GM23338 (cell line): Measurements from ENCODE around the gene MAGEA1. TPM values are rescaled to one million over a fixed set of nuclear protein-coding genes. Genes with fewer than 3 reads are reported as not detected.

Source experiments
- ATAC-seq: fragments of 200-7000 bp; cut with Tn5 transposase; 3 replicates; pipeline ENCODE4 v1.9.1; 2020
- DNase-seq: peaks from one replicate; pipeline ENCODE4 v3.0.0-alpha.2; 2015; ENCODE audit warnings: low spot score
- H2AFZ ChIP-seq: fragments of 200-600 bp; sonication (generic); 2 replicates; pipeline ENCODE4 v1.8.0; 2016; ENCODE audit warnings: antibody characterized with exemption, mild to moderate bottlenecking, moderate library complexity
- H3F3A ChIP-seq: fragments of 200-600 bp; sonication (generic); replicated peaks from 2 replicates; pipeline ENCODE4 v1.8.0; 2017; ENCODE audit warnings: antibody characterized with exemption, mixed run types, low read depth
- H3K27ac ChIP-seq: fragments of 200-600 bp; sonication (generic); 2 replicates; pipeline ENCODE4 v1.6.1; 2016; ENCODE audit warnings: low read depth
- H3K27me3 ChIP-seq: fragments of 200-600 bp; sonication (generic); 2 replicates; pipeline ENCODE4 v1.8.0; 2016; ENCODE audit warnings: mild to moderate bottlenecking, mixed run types, moderate library complexity; ENCODE audit not compliant: insufficient read depth
- H3K36me3 ChIP-seq: fragments of 200-600 bp; sonication (generic); 2 replicates; pipeline ENCODE4 v1.8.0; 2016; ENCODE audit warnings: mild to moderate bottlenecking; ENCODE audit not compliant: insufficient read depth
- H3K4me1 ChIP-seq: fragments of 200-600 bp; sonication (generic); 2 replicates; pipeline ENCODE4 v1.8.0; 2016; ENCODE audit warnings: mild to moderate bottlenecking, moderate library complexity; ENCODE audit not compliant: insufficient read depth
- H3K4me2 ChIP-seq: fragments of 200-600 bp; sonication (generic); 2 replicates; pipeline ENCODE4 v1.7.1; 2017; ENCODE audit warnings: mixed run types
- H3K4me3 ChIP-seq: fragments of 200-600 bp; sonication (generic); 2 replicates; pipeline ENCODE4 v1.6.1; 2016; ENCODE audit warnings: mixed run types
- H3K79me2 ChIP-seq: fragments of 200-600 bp; sonication (generic); replicated peaks from 2 replicates; pipeline ENCODE4 v1.8.0; 2017; ENCODE audit warnings: mild to moderate bottlenecking; ENCODE audit not compliant: insufficient read depth
- H3K9me2 ChIP-seq: fragments of 200-600 bp; sonication (generic); 2 replicates; pipeline ENCODE4 v1.8.0; 2017; ENCODE audit not compliant: insufficient read depth
- H4K20me1 ChIP-seq: fragments of 200-600 bp; sonication (generic); replicated peaks from 2 replicates; pipeline ENCODE4 v1.8.0; 2017; ENCODE audit warnings: mild to moderate bottlenecking; ENCODE audit not compliant: insufficient read depth
- H3K27ac Mint-ChIP-seq: 2 replicates; pipeline ENCODE4 v1.8.0; 2020; ENCODE audit warnings: inconsistent platforms, mild to moderate bottlenecking, moderate library complexity, mixed read lengths
- H3K27me3 Mint-ChIP-seq: 3 replicates; pipeline ENCODE4 v1.8.0; 2022; ENCODE audit warnings: low read depth, mild to moderate bottlenecking, moderate library complexity, mixed read lengths, inconsistent platforms; ENCODE audit not compliant: insufficient read depth, poor library complexity
- H3K36me3 Mint-ChIP-seq: 3 replicates; pipeline ENCODE4 v1.8.0; 2021; ENCODE audit warnings: low read depth, mild to moderate bottlenecking, inconsistent platforms, moderate library complexity, mixed read lengths
- H3K4me1 Mint-ChIP-seq: 3 replicates; pipeline ENCODE4 v1.8.0; 2020; ENCODE audit warnings: mild to moderate bottlenecking, inconsistent platforms, mixed read lengths
- H3K4me3 Mint-ChIP-seq: 3 replicates; pipeline ENCODE4 v1.8.0; 2021; ENCODE audit warnings: moderate library complexity, mild to moderate bottlenecking, inconsistent platforms, mixed read lengths
- H3K9me3 Mint-ChIP-seq: 3 replicates; pipeline ENCODE4 v1.8.0; 2020; ENCODE audit warnings: moderate library complexity, mild to moderate bottlenecking, inconsistent platforms, mixed read lengths
- EZH2phosphoT487 ChIP-seq: fragments of 200-600 bp; sonication (generic); IDR thresholded peaks from one replicate; pipeline ENCODE4 v1.8.1; 2018; ENCODE audit warnings: antibody characterized with exemption; ENCODE audit not compliant: unreplicated experiment
- JUNB ChIP-seq: IDR thresholded peaks from one replicate; pipeline ENCODE4 v1.6.1; 2016; ENCODE audit warnings: antibody characterized with exemption; ENCODE audit not compliant: unreplicated experiment
- NANOG ChIP-seq: IDR thresholded peaks from 2 replicates; pipeline ENCODE4 v1.6.1; 2016; ENCODE audit warnings: antibody characterized with exemption, borderline replicate concordance
- POLR2AphosphoS5 ChIP-seq: IDR thresholded peaks from 2 replicates; pipeline ENCODE4 v1.6.1; 2016; ENCODE audit warnings: antibody characterized with exemption, low read depth
- ZNF114 ChIP-seq: fragments of 250-450 bp; sonication (Bioruptor Pico); IDR thresholded peaks from 2 replicates; pipeline ENCODE4 v1.5.0; 2020; ENCODE audit warnings: mild to moderate bottlenecking, moderate library complexity
- ZNF331 ChIP-seq: fragments of 250-450 bp; sonication (Bioruptor Pico); IDR thresholded peaks from 2 replicates; pipeline ENCODE4 v1.5.0; 2020; ENCODE audit warnings: low read depth, mild to moderate bottlenecking, moderate library complexity
- polyA plus RNA-seq: library from polyadenylated mRNA; unstranded; fragments of >200 nt; fragmentation: Nextera tagmentation; extraction: Ambion mirVana; gene quantifications from 2 replicates; pipeline ENCODE4 v1.2.1, GENCODE V29; 2016
- total RNA-seq: library from RNA; depleted of rRNA; stranded (reverse); fragments of >200 nt; shearing (Covaris generic); gene quantifications from 2 replicates; pipeline ENCODE4 v1.2.3, GENCODE V29; 2014
- TF ChIP-seq, protein P1 (sequence below): IDR thresholded peaks from one replicate; pipeline ENCODE4 v1.6.1; 2018; ENCODE audit warnings: antibody characterized with exemption; ENCODE audit not compliant: unreplicated experiment
- TF ChIP-seq, protein P2 (sequence below): IDR thresholded peaks from 2 replicates; pipeline ENCODE4 v1.6.1; 2016; ENCODE audit warnings: antibody characterized with exemption
- TF ChIP-seq, protein P3 (sequence below), 2 experiments: fragments of 200-600 bp in 1 of 2; sonication (generic) in 1 of 2; conservative IDR thresholded peaks; 2 replicates each; pipeline versions ENCODE4 v1.5.1 to v1.6.1; 2016 to 2017; ENCODE audit warnings: antibody characterized with exemption in 2 of 2, low read depth in 2 of 2, mild to moderate bottlenecking in 2 of 2, moderate library complexity in 1 of 2

MAGEA1 gene
- total and polyA plus RNA-seq, 2 experiments from 2014 or later, result not detected

DNA sequence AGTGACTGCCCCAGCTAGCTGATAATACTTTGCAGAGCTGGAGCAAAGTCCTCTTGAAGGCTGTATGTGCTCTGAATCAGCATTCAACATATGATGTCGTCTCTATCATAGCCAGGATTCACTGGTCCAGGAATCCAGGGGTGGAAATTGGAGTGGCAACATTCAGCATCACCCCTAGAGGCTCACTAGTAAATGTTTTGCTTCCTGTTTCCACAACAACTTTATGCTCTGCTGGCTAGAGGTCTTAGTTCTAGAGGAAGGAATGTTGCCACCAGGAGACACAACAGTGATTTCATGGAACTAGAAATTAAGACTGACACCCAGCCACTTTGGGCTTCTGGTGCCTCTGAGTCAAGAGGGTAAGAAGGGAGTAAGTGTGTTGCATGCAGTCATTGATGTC lies 11.3 kb downstream of the MAGEA1 start:
- Histone ChIP-seq H3K27ac (no peak overlapping the region), H3F3A (no peaks in the 10 kb centered on the region), H3K9me2 (no peaks in the 10 kb centered on the region), H3K4me3 (no peak overlapping the region), H3K36me3 (no peaks in the 10 kb centered on the region), H3K4me2 (no peak overlapping the region), H2AFZ (no peak overlapping the region), H3K4me1 (no peaks in the 10 kb centered on the region), H4K20me1 (no peaks in the 10 kb centered on the region), H3K79me2 (no peaks in the 10 kb centered on the region), H3K27me3 (no peaks in the 10 kb centered on the region)
- no peaks in the 10 kb centered on the region; the same call in 2 of the 3 replicates for H3K36me3 Mint-ChIP-seq
- no peaks in the 10 kb centered on the region; the same call in 2 of the 3 replicates for H3K9me3 Mint-ChIP-seq
- no peak overlapping the region for H3K4me3 Mint-ChIP-seq
- H3K27me3 Mint-ChIP-seq, result no peaks in the 10 kb centered on the region
- DNase-seq, result peak; percentile 11
- no peak for TF ChIP-seq ZNF331 (CRISPR knock-in tag)
- ATAC-seq, result no peak
- H3K27ac Mint-ChIP-seq, result no peak overlapping the region
- peaks cover 3% of the 10 kb centered on the region; the same call in 1 of the 3 replicates for H3K4me1 Mint-ChIP-seq

DNA sequence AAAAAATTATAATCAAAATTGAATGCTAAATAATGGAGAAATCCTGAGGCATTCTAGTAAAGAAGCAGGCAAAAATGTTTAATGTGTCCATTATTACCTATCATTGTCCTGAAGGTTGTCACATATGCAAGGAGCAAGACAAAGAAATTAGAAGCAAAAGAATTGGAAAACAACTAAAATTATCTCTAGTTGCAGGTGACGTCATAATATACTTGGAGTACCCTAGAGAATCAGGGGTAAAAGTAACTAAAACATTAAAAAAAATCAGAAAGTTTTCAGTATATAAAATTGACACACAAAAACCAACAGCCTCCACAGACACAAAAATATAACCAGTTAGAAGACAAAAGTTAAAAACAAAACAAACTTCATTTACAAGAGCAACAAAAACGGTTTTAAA lies 21.4 kb downstream of the MAGEA1 start:
- H3K9me3 Mint-ChIP-seq, result no peaks in the 10 kb centered on the region; the same call in 1 of the 3 replicates
- ATAC-seq (no peak), DNase-seq (no peak)
- peaks cover 1% of the 10 kb centered on the region for H3K27me3 Mint-ChIP-seq
- Histone ChIP-seq H3K79me2 (no peaks in the 10 kb centered on the region), H4K20me1 (no peaks in the 10 kb centered on the region), H2AFZ (no peak overlapping the region), H3K36me3 (no peaks in the 10 kb centered on the region), H3K4me3 (no peak overlapping the region), H3K4me1 (no peaks in the 10 kb centered on the region), H3K4me2 (no peak overlapping the region), H3K27me3 (no peaks in the 10 kb centered on the region), H3K9me2 (no peaks in the 10 kb centered on the region), H3F3A (no peaks in the 10 kb centered on the region), H3K27ac (no peak overlapping the region)
- TF ChIP-seq, protein P1, sequence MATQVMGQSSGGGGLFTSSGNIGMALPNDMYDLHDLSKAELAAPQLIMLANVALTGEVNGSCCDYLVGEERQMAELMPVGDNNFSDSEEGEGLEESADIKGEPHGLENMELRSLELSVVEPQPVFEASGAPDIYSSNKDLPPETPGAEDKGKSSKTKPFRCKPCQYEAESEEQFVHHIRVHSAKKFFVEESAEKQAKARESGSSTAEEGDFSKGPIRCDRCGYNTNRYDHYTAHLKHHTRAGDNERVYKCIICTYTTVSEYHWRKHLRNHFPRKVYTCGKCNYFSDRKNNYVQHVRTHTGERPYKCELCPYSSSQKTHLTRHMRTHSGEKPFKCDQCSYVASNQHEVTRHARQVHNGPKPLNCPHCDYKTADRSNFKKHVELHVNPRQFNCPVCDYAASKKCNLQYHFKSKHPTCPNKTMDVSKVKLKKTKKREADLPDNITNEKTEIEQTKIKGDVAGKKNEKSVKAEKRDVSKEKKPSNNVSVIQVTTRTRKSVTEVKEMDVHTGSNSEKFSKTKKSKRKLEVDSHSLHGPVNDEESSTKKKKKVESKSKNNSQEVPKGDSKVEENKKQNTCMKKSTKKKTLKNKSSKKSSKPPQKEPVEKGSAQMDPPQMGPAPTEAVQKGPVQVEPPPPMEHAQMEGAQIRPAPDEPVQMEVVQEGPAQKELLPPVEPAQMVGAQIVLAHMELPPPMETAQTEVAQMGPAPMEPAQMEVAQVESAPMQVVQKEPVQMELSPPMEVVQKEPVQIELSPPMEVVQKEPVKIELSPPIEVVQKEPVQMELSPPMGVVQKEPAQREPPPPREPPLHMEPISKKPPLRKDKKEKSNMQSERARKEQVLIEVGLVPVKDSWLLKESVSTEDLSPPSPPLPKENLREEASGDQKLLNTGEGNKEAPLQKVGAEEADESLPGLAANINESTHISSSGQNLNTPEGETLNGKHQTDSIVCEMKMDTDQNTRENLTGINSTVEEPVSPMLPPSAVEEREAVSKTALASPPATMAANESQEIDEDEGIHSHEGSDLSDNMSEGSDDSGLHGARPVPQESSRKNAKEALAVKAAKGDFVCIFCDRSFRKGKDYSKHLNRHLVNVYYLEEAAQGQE, result no peak
- H3K4me3 Mint-ChIP-seq, result no peak overlapping the region
- H3K36me3 Mint-ChIP-seq, result no peaks in the 10 kb centered on the region
- H3K27ac Mint-ChIP-seq, result no peak overlapping the region
- no peaks in the 10 kb centered on the region for H3K4me1 Mint-ChIP-seq

DNA sequence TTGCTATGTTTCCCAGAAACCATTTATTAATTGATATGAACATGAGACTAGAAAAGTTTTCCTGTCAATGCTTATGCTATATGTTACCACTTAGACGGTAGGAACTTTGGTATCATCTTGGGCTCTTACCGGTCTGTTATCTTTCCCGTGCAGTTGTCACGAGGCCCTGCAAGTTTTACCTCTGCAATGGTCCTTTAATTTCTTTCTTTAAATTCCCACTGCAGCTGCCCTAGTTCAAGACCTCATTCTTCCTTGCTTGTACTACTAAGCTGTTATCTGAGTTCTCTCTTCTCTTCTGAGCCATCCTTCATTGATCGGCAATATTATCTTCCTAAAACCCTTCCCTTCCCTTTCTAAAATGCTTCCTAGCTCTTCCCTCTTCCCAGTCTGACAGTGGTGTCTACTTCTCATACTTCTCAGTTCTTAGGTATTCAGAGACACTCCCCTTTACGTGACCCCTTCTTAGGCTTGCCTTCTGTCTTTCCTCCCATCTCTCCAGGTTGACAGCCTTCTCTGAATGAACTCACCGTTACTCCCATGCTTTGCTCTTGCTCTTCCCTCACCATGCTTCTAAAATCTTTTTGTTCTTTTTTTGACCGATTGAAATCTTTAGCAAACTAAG lies 27.5 kb downstream of the MAGEA1 start:
- no peaks in the 10 kb centered on the region for H3K4me1 ChIP-seq
- no peaks in the 10 kb centered on the region for H3K27me3 ChIP-seq
- H3K9me2 ChIP-seq, result no peaks in the 10 kb centered on the region
- no peak overlapping the region for H2AFZ ChIP-seq
- Mint-ChIP-seq H3K4me1 (no peaks in the 10 kb centered on the region), H3K9me3 (peaks cover 5% of the 10 kb centered on the region), H3K4me3 (no peak overlapping the region), H3K27ac (no peak overlapping the region), H3K27me3 (peaks cover 5% of the 10 kb centered on the region), H3K36me3 (no peaks in the 10 kb centered on the region)
- H3K27ac ChIP-seq, result no peak overlapping the region
- DNase-seq (no peak), ATAC-seq (no peak)
- TF ChIP-seq ZNF114 (CRISPR knock-in tag) (no peak), ZNF331 (CRISPR knock-in tag) (no peak), EZH2phosphoT487 (no peak), NANOG (no peak), POLR2AphosphoS5 (no peak), JUNB (no peak)
- TF ChIP-seq, protein P2, sequence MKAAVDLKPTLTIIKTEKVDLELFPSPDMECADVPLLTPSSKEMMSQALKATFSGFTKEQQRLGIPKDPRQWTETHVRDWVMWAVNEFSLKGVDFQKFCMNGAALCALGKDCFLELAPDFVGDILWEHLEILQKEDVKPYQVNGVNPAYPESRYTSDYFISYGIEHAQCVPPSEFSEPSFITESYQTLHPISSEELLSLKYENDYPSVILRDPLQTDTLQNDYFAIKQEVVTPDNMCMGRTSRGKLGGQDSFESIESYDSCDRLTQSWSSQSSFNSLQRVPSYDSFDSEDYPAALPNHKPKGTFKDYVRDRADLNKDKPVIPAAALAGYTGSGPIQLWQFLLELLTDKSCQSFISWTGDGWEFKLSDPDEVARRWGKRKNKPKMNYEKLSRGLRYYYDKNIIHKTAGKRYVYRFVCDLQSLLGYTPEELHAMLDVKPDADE, result no peak
- TF ChIP-seq, protein P3, sequence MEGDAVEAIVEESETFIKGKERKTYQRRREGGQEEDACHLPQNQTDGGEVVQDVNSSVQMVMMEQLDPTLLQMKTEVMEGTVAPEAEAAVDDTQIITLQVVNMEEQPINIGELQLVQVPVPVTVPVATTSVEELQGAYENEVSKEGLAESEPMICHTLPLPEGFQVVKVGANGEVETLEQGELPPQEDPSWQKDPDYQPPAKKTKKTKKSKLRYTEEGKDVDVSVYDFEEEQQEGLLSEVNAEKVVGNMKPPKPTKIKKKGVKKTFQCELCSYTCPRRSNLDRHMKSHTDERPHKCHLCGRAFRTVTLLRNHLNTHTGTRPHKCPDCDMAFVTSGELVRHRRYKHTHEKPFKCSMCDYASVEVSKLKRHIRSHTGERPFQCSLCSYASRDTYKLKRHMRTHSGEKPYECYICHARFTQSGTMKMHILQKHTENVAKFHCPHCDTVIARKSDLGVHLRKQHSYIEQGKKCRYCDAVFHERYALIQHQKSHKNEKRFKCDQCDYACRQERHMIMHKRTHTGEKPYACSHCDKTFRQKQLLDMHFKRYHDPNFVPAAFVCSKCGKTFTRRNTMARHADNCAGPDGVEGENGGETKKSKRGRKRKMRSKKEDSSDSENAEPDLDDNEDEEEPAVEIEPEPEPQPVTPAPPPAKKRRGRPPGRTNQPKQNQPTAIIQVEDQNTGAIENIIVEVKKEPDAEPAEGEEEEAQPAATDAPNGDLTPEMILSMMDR (conservative IDR thresholded peaks at IDR 0.05; ENCODE audit: low read depth in 2 of 2), result no peak
- H3K4me3 ChIP-seq, result no peak overlapping the region
- H3K36me3 ChIP-seq, result no peaks in the 10 kb centered on the region
- H3K79me2 ChIP-seq, result no peaks in the 10 kb centered on the region
- H3F3A ChIP-seq, result no peaks in the 10 kb centered on the region
- no peaks in the 10 kb centered on the region for H4K20me1 ChIP-seq
- no peak overlapping the region for H3K4me2 ChIP-seq
